PC-9 (cell line): ENCODE results near the gene KPRP. TPM values are rescaled to one million over a fixed set of nuclear protein-coding genes. Genes with fewer than 3 reads are reported as not detected.

Experiments used
- BruUV-seq: library from RNA; stranded (reverse); fragments of 400-500 nt; replicated peaks from 2 replicates; lab custom pipeline; 2021; lab: Mats Ljungman, UMichigan
- CTCF ChIA-PET: fragments of 300-600 bp; sonication (Branson Sonifier 250); formaldehyde crosslinking; loops from one replicate; lab custom pipeline; 2022; ENCODE audit warnings: antibody characterized with exemption; lab: Charles Lee
- POLR2A ChIA-PET: fragments of 300-600 bp; sonication (Branson Sonifier 250); formaldehyde crosslinking; loops from one replicate; lab custom pipeline; 2022; ENCODE audit warnings: antibody characterized with exemption; ENCODE audit not compliant: unreplicated experiment; lab: Charles Lee
- DNase-seq, 2 experiments: peaks; one replicate each; pipeline versions ENCODE4 v3.0.0 to v3.0.0-alpha.2; 2015 to 2022; ENCODE audit warnings: mixed read lengths in 1 of 2
- H2AFZ ChIP-seq: fragments of 200-600 bp; sonication (generic); 2 replicates; pipeline ENCODE4 v1.8.1; 2017; ENCODE audit warnings: antibody characterized with exemption
- H3F3A ChIP-seq: fragments of 200-600 bp; sonication (generic); 2 replicates; pipeline ENCODE4 v1.8.1; 2017; ENCODE audit warnings: antibody characterized with exemption, mild to moderate bottlenecking, low read depth; ENCODE audit not compliant: insufficient read depth
- H3K27ac ChIP-seq: fragments of 200-600 bp; sonication (generic); 2 replicates; pipeline ENCODE4 v1.6.1; 2016; ENCODE audit warnings: mixed run types
- H3K27me3 ChIP-seq: fragments of 200-600 bp; sonication (generic); 2 replicates; pipeline ENCODE4 v1.6.1; 2016; ENCODE audit warnings: low read depth, mixed run types; ENCODE audit not compliant: insufficient read depth
- H3K36me3 ChIP-seq: fragments of 200-600 bp; sonication (generic); 2 replicates; pipeline ENCODE4 v1.6.1; 2016; ENCODE audit warnings: low read depth, mixed run types
- H3K4me1 ChIP-seq: fragments of 200-600 bp; sonication (generic); replicated peaks from 2 replicates; pipeline ENCODE4 v1.6.1; 2016; ENCODE audit warnings: mixed run types; ENCODE audit not compliant: insufficient read depth
- H3K4me2 ChIP-seq: fragments of 200-600 bp; sonication (generic); 2 replicates; pipeline ENCODE4 v1.6.1; 2017; ENCODE audit warnings: mixed run types
- H3K4me3 ChIP-seq: fragments of 200-600 bp; sonication (generic); 2 replicates; pipeline ENCODE4 v1.6.1; 2016; ENCODE audit warnings: mixed run types
- H3K79me2 ChIP-seq: fragments of 200-600 bp; sonication (generic); 2 replicates; pipeline ENCODE4 v1.6.1; 2017; ENCODE audit warnings: low read depth, mixed run types
- H3K9me2 ChIP-seq: fragments of 200-600 bp; sonication (generic); 2 replicates; pipeline ENCODE4 v1.8.1; 2017; ENCODE audit warnings: mild to moderate bottlenecking; ENCODE audit not compliant: insufficient read depth
- H3K9me3 ChIP-seq: fragments of 200-600 bp; sonication (generic); 2 replicates; pipeline ENCODE4 v1.8.1; 2016; ENCODE audit warnings: low read depth; ENCODE audit not compliant: insufficient read depth
- H4K20me1 ChIP-seq: fragments of 200-600 bp; sonication (generic); 2 replicates; pipeline ENCODE4 v1.8.1; 2017; ENCODE audit not compliant: insufficient read depth
- CTCF ChIP-seq: fragments of 200-600 bp; sonication (generic); conservative IDR thresholded peaks from 2 replicates; pipeline ENCODE4 v1.6.1; 2017; ENCODE audit warnings: mixed run types, antibody characterized with exemption, mild to moderate bottlenecking, moderate library complexity
- EZH2 ChIP-seq: fragments of 200-600 bp; sonication (generic); IDR thresholded peaks from 2 replicates; pipeline ENCODE4 v1.8.0; 2017; ENCODE audit warnings: antibody characterized with exemption, low read depth
- intact Hi-C: fragments of 100-400 bp; cut with micrococcal nuclease; formaldehyde crosslinking; loops from one replicate; pipeline ENCODE4 v1.10.0; 2022; ENCODE audit not compliant: unreplicated experiment
- total RNA-seq: library from RNA; stranded (reverse); gene quantifications from 2 replicates; pipeline ENCODE4 v1.2.3, GENCODE V29; 2021

Gene KPRP
- total RNA-seq, 1 experiment from 2014 or later: not detected

- intact Hi-C loops: no loop called here
- no peak for DNase-seq
- no peaks in the 10 kb centered on the region for H3K4me1 ChIP-seq
Measured at GRCh38 chr1:152739841-152740240, 18.0 kb upstream of the KPRP start.

DNA sequence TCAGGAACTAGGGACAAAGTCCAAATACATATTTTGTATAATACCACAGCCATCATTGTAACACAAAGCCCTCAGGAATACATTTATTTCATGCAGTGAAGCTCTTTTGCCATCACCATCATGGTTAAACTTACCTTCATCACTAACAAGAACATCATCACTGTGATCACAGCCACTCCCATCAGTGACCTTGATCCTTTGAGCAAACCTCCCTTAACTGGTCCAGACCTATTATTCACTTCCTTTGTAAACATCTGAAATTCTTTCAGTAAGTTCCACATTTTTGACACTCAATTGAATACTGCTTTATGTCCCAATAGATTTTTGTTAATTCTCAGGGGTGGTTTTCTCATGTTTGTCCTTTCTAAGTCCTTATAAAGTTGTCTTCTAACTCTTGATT lies 16.2 kb upstream of the KPRP start:
- TF ChIP-seq CTCF: no peak
- no peak for TF ChIP-seq EZH2
- Histone ChIP-seq H3K9me2 (no peaks in the 10 kb centered on the region), H3F3A (no peaks in the 10 kb centered on the region), H3K79me2 (no peaks in the 10 kb centered on the region), H3K4me1 (no peaks in the 10 kb centered on the region), H3K4me2 (no peak overlapping the region), H3K36me3 (no peaks in the 10 kb centered on the region), H4K20me1 (no peaks in the 10 kb centered on the region), H3K4me3 (no peak overlapping the region), H2AFZ (no peak overlapping the region), H3K27ac (no peak overlapping the region), H3K27me3 (no peaks in the 10 kb centered on the region), H3K9me3 (no peaks in the 10 kb centered on the region)
- ChIA-PET POLR2A (no interaction called here), CTCF (interaction anchor here (0.6 kb wide), 1 partner anchor 496 kb away, joined by 3 read pairs; no protein-coding TSS in a partner anchor)
- DNase-seq: no peak
- no TSS peak for BruUV-seq
- intact Hi-C loops: no loop called here

More at GRCh38 chr1:152739841-152740240, 18.0 kb upstream of the KPRP start:
- Histone ChIP-seq H3K27ac (no peak overlapping the region), H2AFZ (no peak overlapping the region), H3K79me2 (no peaks in the 10 kb centered on the region), H3K4me2 (no peak overlapping the region), H3F3A (no peaks in the 10 kb centered on the region), H3K4me3 (no peak overlapping the region), H3K36me3 (no peaks in the 10 kb centered on the region), H3K9me2 (no peaks in the 10 kb centered on the region), H3K9me3 (no peaks in the 10 kb centered on the region), H3K27me3 (no peaks in the 10 kb centered on the region), H4K20me1 (no peaks in the 10 kb centered on the region)
- ChIA-PET CTCF (no interaction called here), POLR2A (no interaction called here)
- BruUV-seq: no TSS peak
- TF ChIP-seq EZH2: no peak
- TF ChIP-seq CTCF: no peak

DNA sequence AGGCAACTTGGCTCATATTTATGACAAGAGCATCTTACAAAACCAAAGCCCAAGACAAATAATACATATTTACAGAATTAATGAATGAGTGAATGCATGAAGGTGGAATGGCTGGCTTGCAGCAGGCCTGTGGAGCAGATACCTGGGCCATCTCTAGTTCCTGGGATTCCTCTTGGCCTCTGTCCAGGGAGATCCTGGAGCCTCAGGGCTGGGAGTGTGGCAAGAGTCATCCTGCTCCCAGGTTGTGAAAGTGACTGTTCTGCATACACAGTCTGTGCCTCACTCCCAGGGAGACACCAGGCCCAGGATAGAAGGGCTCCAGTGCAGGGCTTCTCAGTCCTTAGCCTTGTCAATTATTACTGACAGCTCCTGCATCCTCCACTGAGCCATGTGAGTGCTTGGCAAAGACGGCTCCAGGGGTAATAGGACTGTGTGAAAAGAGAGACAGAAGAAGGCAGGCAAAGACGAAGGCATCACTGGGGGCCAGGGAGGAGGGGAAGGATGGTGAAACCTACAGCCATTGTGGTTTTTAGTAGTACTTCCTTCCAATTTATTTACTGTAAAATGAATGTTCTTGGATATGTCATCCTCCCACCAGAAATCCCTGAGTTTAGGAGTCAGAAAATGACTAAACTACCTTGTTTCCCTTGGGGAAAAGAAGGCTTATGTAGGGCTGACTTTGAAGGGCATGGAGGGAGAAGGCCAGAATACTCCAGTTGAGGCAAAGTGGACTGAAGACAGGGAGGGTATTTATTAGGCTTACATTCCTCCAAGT lies 14.3 kb upstream of the KPRP start:
- Histone ChIP-seq H4K20me1 (no peaks in the 10 kb centered on the region), H3K27me3 (no peaks in the 10 kb centered on the region), H3K4me3 (no peak overlapping the region), H3K9me3 (no peaks in the 10 kb centered on the region), H3F3A (no peaks in the 10 kb centered on the region), H3K79me2 (no peaks in the 10 kb centered on the region), H3K27ac (no peak overlapping the region), H3K9me2 (no peaks in the 10 kb centered on the region), H3K4me2 (no peak overlapping the region), H3K36me3 (no peaks in the 10 kb centered on the region), H2AFZ (no peak overlapping the region), H3K4me1 (no peaks in the 10 kb centered on the region)
- BruUV-seq: no TSS peak
- no peak for TF ChIP-seq EZH2
- no peak for TF ChIP-seq CTCF
- ChIA-PET POLR2A (no interaction called here), CTCF (no interaction called here)
- no peak for DNase-seq
- intact Hi-C loops: no loop called here
